GM12878 (cell line): ENCODE measurements around the gene HNRNPA2B1. TPM values are rescaled to one million over a fixed set of nuclear protein-coding genes. Genes with fewer than 3 reads are reported as not detected.

Experiments
- ATAC-seq: fragments of 200-7000 bp; cut with Tn5 transposase; 3 replicates; pipeline ENCODE4 v1.9.1; 2020; ENCODE audit warnings: mild to moderate bottlenecking, moderate library complexity
- BruUV-seq: library from RNA; stranded (reverse); fragments of 400-500 nt; replicated peaks from 2 replicates; lab custom pipeline; 2021; lab: Mats Ljungman, UMichigan
- CTCF ChIA-PET: fragments of 300-600 bp; sonication (Branson Sonifier 250); formaldehyde crosslinking; extraction: SDS; loops from one replicate; lab custom pipeline; 2021; ENCODE audit warnings: inconsistent platforms; lab: Yijun Ruan, JAX
- POLR2A ChIA-PET: fragments of 350-600 bp; formaldehyde crosslinking; extraction: SDS; loops from one replicate; lab custom pipeline; 2021; ENCODE audit warnings: inconsistent platforms; lab: Charles Lee
- RAD21 ChIA-PET: fragments of 300-600 bp; sonication (Branson Sonifier 250); formaldehyde crosslinking; loops from one replicate; lab custom pipeline; 2023; ENCODE audit warnings: antibody characterized with exemption; ENCODE audit not compliant: unreplicated experiment; lab: Charles Lee
- SMC1A ChIA-PET: fragments of 300-600 bp; sonication (Branson Sonifier 250); formaldehyde crosslinking; loops from one replicate; lab custom pipeline; 2023; ENCODE audit not compliant: unreplicated experiment, uncharacterized antibody; lab: Charles Lee
- DNase-seq: peaks from one replicate; pipeline ENCODE4 v3.0.0-alpha.2; 2011; ENCODE audit warnings: low read depth, low spot score
- FAIRE-seq: peaks from 3 replicates; lab custom pipeline; 2011; peaks lifted over from hg19 to GRCh38; lab: Jason Lieb, UNC
- H2AFZ ChIP-seq: 2 replicates; pipeline ENCODE4 v1.6.0; 2011; ENCODE audit warnings: low read depth, low read length, control low read depth; ENCODE audit not compliant: control insufficient read depth
- H3K27ac ChIP-seq: 2 replicates; pipeline ENCODE4 v1.5.1; 2011; ENCODE audit warnings: control low read depth; ENCODE audit not compliant: control insufficient read depth, insufficient read depth
- H3K27me3 ChIP-seq, 2 experiments: replicated peaks in 1 of 2; 2 replicates each; pipeline versions ENCODE4 v1.6.0 to v1.6.1; 2011; ENCODE audit warnings: low read length in 1 of 2; ENCODE audit not compliant: control insufficient read depth in 2 of 2, insufficient read depth in 2 of 2
- H3K36me3 ChIP-seq, 2 experiments: 2 replicates each; pipeline ENCODE4 v1.5.1; 2011; ENCODE audit warnings: low read length in 1 of 2; ENCODE audit not compliant: control insufficient read depth in 2 of 2, insufficient read depth in 2 of 2
- H3K4me1 ChIP-seq: 2 replicates; pipeline ENCODE4 v1.6.1; 2011; ENCODE audit warnings: mild to moderate bottlenecking, low read length, moderate library complexity, mixed read lengths; ENCODE audit not compliant: control insufficient read depth, insufficient read depth
- H3K4me2 ChIP-seq: 2 replicates; pipeline ENCODE4 v1.6.0; 2011; ENCODE audit warnings: control low read depth; ENCODE audit not compliant: control insufficient read depth, insufficient read depth
- H3K4me3 ChIP-seq: fragments of 200-600 bp; sonication (generic); 2 replicates; pipeline ENCODE4 v1.5.1; 2016
- H3K79me2 ChIP-seq: 2 replicates; pipeline ENCODE4 v1.6.0; 2011; ENCODE audit warnings: low read length; ENCODE audit not compliant: control insufficient read depth, insufficient read depth
- H3K9ac ChIP-seq: 2 replicates; pipeline ENCODE4 v1.8.0; 2011; ENCODE audit warnings: low read length, control low read depth, mixed read lengths; ENCODE audit not compliant: control insufficient read depth, insufficient read depth
- H3K9me3 ChIP-seq: replicated peaks from 3 replicates; pipeline ENCODE4 v1.5.1; 2011; ENCODE audit warnings: mild to moderate bottlenecking, low read length; ENCODE audit not compliant: control insufficient read depth, insufficient read depth
- H4K20me1 ChIP-seq: 2 replicates; pipeline ENCODE4 v1.6.0; 2011; ENCODE audit not compliant: control insufficient read depth, insufficient read depth
- BCL3 ChIP-seq: IDR thresholded peaks from 2 replicates; pipeline ENCODE4 v1.6.1; 2011; ENCODE audit warnings: borderline replicate concordance, low read depth, mild to moderate bottlenecking, moderate library complexity, low read length; ENCODE audit not compliant: insufficient read depth, poor library complexity, severe bottlenecking
- BMI1 ChIP-seq: fragments of 450-650 bp; IDR thresholded peaks from 2 replicates; pipeline ENCODE4 v1.6.1; 2016; ENCODE audit warnings: mild to moderate bottlenecking, moderate library complexity, borderline replicate concordance
- CBX5 ChIP-seq: sonication (generic); IDR thresholded peaks from 2 replicates; pipeline ENCODE4 v1.6.1; 2016; ENCODE audit warnings: low read depth, moderate library complexity, mild to moderate bottlenecking, inconsistent platforms
- CHD2 ChIP-seq: IDR thresholded peaks from 2 replicates; pipeline ENCODE4 v1.6.1; 2011; ENCODE audit warnings: low read depth, low read length, improper control_type of control experiment, borderline replicate concordance
- CHD4 ChIP-seq: fragments of 200-600 bp; sonication (generic); IDR thresholded peaks from 2 replicates; pipeline ENCODE4 v1.6.1; 2016; ENCODE audit warnings: mild to moderate bottlenecking
- EGR1 ChIP-seq, 2 experiments: IDR thresholded peaks; 1 replicate in 1 of 2; 2 replicates in 1 of 2; pipeline ENCODE4 v1.6.1; 2011 to 2012; ENCODE audit warnings: low read depth in 2 of 2, low read length in 2 of 2, borderline replicate concordance in 1 of 2, mild to moderate bottlenecking in 1 of 2, moderate library complexity in 1 of 2
- FOS ChIP-seq: IDR thresholded peaks from 3 replicates; pipeline ENCODE4 v1.6.1; 2011; ENCODE audit warnings: borderline replicate concordance; ENCODE audit not compliant: insufficient read length; ENCODE audit errors: extremely low read depth
- IRF3 ChIP-seq: fragments of 450-650 bp; IDR thresholded peaks from 2 replicates; pipeline ENCODE4 v1.6.1; 2014; ENCODE audit warnings: mild to moderate bottlenecking
- LARP7 ChIP-seq: fragments of 450-650 bp; IDR thresholded peaks from 2 replicates; pipeline ENCODE4 v1.6.1; 2017; ENCODE audit warnings: mild to moderate bottlenecking
- RFX5 ChIP-seq: IDR thresholded peaks from 2 replicates; pipeline ENCODE4 v1.6.1; 2011; ENCODE audit warnings: low read depth, low read length, improper control_type of control experiment
- SP1 ChIP-seq: IDR thresholded peaks from one replicate; pipeline ENCODE4 v1.6.1; 2011; ENCODE audit warnings: low read depth, low read length
- STAT1 ChIP-seq: fragments of 450-650 bp; conservative IDR thresholded peaks from 2 replicates; pipeline ENCODE4 v1.6.1; 2014; ENCODE audit warnings: antibody characterized with exemption, mild to moderate bottlenecking
- ZSCAN29 ChIP-seq: fragments of 450-650 bp; IDR thresholded peaks from 2 replicates; pipeline ENCODE4 v1.6.1; 2017; ENCODE audit warnings: mild to moderate bottlenecking, moderate library complexity
- WGBS: methylation state at CpG from one replicate; pipeline ENCODE4 v1.1.6; 2016; ENCODE audit warnings: low lambda C conversion rate; ENCODE audit not compliant: insufficient replicate concordance, insufficient coverage; ENCODE audit errors: missing lambda C conversion rate; 5-methylcytosine and 5-hydroxymethylcytosine counted together
- in situ Hi-C: fragments of 300-500 bp; cut with MboI; formaldehyde crosslinking; loops from 9 replicates; pipeline ENCODE4 v1.14.3; 2018; ENCODE audit warnings: mixed read lengths
- intact Hi-C: fragments of 100-400 bp; cut with micrococcal nuclease; formaldehyde crosslinking; loops from one replicate; pipeline ENCODE4 v1.14.2; 2022; ENCODE audit not compliant: unreplicated experiment
- polyA plus RNA-seq, 11 experiments: library from polyadenylated mRNA; depleted of rRNA in 4 of 11; unstranded in 6 of 11; stranded (reverse) in 5 of 11; fragments of >200 nt; fragmentation: Nextera tagmentation in 4 of 11; fragmentation: Illumina TruSeq in 1 of 11; extraction: Ambion mirVana in 4 of 11; extraction: Trizol in 1 of 11; gene quantifications; 1 replicate in 1 of 11; 2 replicates in 10 of 11; pipeline versions ENCODE4 v1.2.1 to v1.2.3, GENCODE V29; 2011 to 2016; ENCODE audit warnings: inconsistent platforms in 2 of 11, missing spikeins in 2 of 11, low read depth in 1 of 11
- total RNA-seq, 4 experiments: library from RNA; depleted of rRNA in 3 of 4; stranded (reverse); fragments of >200 nt in 3 of 4; fragmentation: Illumina TruSeq in 1 of 4; extraction: Trizol in 1 of 4; gene quantifications; 2 replicates each; pipeline versions ENCODE4 v1.2.1 to v1.2.3, GENCODE V29; 2013 to 2021
- TF ChIP-seq, protein P1 (sequence below): fragments of 450-650 bp; IDR thresholded peaks from 2 replicates; pipeline ENCODE4 v1.6.1; 2017; ENCODE audit warnings: mild to moderate bottlenecking

Gene HNRNPA2B1
- total and polyA plus RNA-seq, 10 of the 15 experiments (the other 5 are each of a cell fraction or from before 2014, with no cell fraction given), result 295 to 1,396 (median 932) TPM

DNA sequence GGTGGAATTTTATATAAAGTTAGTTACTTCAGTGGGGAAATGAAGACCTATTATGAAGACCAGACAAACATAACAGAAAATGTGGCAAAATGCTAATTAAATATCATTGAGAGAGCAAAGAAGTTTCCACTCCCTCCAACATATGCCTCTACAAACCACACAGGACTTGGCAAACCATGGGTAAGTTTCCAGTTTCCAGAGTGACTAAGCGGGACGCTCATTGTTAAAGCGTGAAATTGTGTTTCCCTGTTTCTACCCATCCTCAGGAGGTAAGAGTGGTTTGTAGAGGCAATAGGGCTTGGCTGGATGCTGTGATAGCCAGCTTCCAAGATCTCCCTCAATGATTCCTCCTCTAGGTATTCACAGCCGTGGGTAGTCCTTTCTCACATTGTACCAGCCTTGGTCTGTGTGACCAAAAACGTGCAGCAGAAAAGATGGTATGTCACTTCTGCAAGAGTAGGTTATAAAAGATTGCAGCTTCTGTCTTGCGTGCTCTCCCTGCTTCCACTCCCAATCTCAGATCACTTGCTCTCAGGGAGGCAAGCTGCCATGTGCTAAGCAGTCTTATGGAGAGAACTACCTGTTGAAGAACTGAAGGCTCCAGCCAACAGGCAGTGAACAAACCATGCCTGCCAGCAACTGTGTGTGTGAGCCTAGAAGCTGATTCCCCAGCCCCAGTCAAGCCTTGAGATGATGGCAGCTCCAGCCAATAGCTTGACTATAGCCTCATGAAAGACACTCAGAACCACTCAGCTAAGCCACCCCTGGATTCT is 36.7 kb upstream of the HNRNPA2B1 start (continued):
- TF ChIP-seq, protein P1, sequence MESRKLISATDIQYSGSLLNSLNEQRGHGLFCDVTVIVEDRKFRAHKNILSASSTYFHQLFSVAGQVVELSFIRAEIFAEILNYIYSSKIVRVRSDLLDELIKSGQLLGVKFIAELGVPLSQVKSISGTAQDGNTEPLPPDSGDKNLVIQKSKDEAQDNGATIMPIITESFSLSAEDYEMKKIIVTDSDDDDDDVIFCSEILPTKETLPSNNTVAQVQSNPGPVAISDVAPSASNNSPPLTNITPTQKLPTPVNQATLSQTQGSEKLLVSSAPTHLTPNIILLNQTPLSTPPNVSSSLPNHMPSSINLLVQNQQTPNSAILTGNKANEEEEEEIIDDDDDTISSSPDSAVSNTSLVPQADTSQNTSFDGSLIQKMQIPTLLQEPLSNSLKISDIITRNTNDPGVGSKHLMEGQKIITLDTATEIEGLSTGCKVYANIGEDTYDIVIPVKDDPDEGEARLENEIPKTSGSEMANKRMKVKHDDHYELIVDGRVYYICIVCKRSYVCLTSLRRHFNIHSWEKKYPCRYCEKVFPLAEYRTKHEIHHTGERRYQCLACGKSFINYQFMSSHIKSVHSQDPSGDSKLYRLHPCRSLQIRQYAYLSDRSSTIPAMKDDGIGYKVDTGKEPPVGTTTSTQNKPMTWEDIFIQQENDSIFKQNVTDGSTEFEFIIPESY, result no peak
- no peak for TF ChIP-seq SP1
- no peak for TF ChIP-seq CHD4

DNA sequence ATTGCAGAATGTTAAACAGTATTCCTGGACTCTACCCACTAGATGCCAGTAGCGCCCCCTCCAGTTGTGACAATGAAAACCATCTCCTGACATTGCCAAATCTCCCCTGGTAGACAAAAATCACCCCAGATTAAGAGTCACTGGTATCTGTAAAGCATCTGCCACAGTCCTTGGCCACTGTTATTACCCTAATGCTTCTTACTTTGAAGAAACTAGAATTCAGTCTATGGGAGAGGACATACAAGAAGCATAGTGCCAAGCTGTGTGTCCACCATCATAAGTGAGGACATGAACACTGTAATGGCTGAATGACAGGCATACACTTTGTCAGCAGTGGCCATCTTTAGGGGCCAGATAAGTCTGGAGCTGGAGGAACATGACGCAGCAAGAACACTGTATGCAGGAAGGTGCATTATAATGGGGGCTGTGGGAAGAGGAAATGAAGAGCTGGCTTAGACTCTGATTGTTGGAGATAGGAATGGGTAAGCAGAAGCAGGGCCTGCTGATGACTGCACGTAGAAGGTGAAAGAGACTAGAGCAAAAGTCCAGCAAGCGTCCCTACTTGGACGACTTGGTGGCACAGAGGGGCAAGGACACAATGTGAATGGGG is 33.5 kb upstream of the HNRNPA2B1 start:
- FAIRE-seq, result no peak
- no peaks in the 10 kb centered on the region for H3K79me2 ChIP-seq
- in situ Hi-C loops (no loop called here), intact Hi-C loops (no loop called here)
- no peaks in the 10 kb centered on the region for H3K36me3 ChIP-seq
- no peaks in the 10 kb centered on the region for H3K4me1 ChIP-seq
- no peaks in the 10 kb centered on the region for H3K9me3 ChIP-seq
- H3K4me3 ChIP-seq, result no peak overlapping the region
- H4K20me1 ChIP-seq, result no peaks in the 10 kb centered on the region
- H2AFZ ChIP-seq, result no peak overlapping the region
- 3% methylated on average over 5 of the region's 5 CpGs for WGBS
- ChIA-PET CTCF (no interaction called here), SMC1A (interaction anchor here (1.3 kb wide), 1 partner anchor 131 kb away, joined by 3 read pairs; no protein-coding TSS in a partner anchor), RAD21 (no interaction called here), POLR2A (no interaction called here)
- BruUV-seq, result no TSS peak
- ATAC-seq, result no peak
- no peaks in the 10 kb centered on the region; a peak in 1 of 4 replicates for H3K27me3 ChIP-seq
- H3K4me2 ChIP-seq, result no peak overlapping the region
- no peak overlapping the region for H3K9ac ChIP-seq
- H3K27ac ChIP-seq, result no peak overlapping the region
- DNase-seq, result no peak
- no peak for TF ChIP-seq LARP7
- TF ChIP-seq CHD2, result no peak
- TF ChIP-seq BMI1, result no peak
- TF ChIP-seq BCL3, result no peak
- no peak for TF ChIP-seq ZSCAN29
- TF ChIP-seq STAT1, result no peak
- TF ChIP-seq RFX5, result no peak
- no peak for TF ChIP-seq FOS
- TF ChIP-seq IRF3, result no peak
- TF ChIP-seq CBX5, result no peak
- no peak for TF ChIP-seq EGR1 (IDR thresholded peaks at IDR 0.05; ENCODE audit: borderline replicate concordance in 1 of 2, low read depth in 2 of 2, low read length in 2 of 2)
